Measurements from ENCODE around the gene DCTPP1.

DNA sequence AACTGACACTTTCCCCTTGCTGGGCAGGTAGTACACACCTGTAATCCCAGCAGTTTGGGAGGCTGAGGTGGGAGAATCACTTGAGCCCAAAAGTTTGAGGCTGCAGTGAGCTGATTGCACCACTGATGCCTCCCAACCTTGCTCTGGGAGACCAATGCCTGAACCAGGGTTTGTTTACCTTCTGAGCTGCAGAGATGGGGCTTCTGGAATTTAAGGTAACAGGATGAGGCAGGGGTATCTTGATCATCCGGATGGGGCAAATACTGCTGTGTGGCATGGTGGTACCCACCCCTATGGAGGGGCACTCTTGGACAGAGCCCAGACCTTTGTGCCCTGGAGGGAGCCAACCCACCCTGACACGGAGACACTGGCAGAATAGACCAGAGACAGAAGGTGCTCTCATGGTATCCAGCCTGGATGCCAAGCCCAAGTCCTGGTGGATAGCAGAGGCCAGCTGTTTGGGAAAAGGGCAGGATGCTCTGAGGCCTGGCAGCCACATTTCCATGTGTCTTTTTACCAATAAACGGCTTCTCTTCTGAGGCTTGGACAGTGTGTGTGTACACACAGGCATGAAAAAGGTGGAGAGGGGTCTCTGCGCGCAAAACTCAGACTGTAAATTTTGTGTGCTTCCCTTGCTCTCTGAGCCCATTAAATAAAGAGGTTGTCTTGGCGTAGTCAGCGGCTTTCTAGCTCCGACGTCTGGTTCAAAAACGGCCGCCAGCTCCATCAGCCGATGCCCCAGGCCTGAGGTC, 30.2 kb downstream of the DCTPP1 start:
- TF ChIP-seq POLR2A (IDR thresholded peaks at IDR 0.05) (no peak), CTCF (IDR thresholded peaks at IDR 0.05) (no peak)
